ENCODE measurements around the gene ST14. TPM values are rescaled to one million over a fixed set of nuclear protein-coding genes. Genes with fewer than 3 reads are reported as not detected.

Gene ST14
- polyA plus RNA-seq, 1 of the 3 experiments (the other 2 are of a cell fraction) = not detected

DNA sequence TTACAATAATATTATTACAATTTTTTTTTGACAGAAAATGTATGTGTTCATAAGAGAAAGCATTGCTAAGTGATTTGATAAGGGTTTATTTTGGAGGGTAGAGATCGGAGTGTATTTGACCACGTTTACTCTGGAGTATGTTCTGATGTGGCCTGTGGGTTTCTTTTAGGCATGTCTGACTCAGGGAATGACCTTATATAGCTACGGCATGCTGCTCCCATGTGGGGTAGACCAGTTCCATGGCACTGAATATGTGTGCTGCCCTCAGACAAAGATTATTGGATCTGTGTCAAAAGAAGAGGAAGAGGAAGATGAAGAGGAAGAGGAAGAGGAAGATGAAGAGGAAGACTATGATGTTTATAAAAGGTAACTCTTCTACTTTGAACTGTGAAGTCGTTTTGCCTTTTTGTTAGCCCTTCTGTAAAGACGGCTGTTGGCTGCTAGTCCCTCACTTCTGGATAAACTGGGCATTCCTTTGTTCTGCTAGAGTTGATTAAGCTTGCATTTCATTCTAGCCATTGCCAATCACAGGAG, 38.1 kb upstream of the ST14 start:
- CTCF ChIA-PET = interaction anchor here (3.4 kb wide), 1 partner anchor 11 kb away, joined by 21 read pairs; no protein-coding TSS in a partner anchor
- Histone ChIP-seq H3K4me3 (ENCODE audit: low read depth in 2 of 2, low read length in 1 of 2) (no peak overlapping the region), H3K9me3 (no peaks in the 10 kb centered on the region), H3K27me3 (ENCODE audit: insufficient read depth) (no peaks in the 10 kb centered on the region), H4K20me1 (ENCODE audit: insufficient read depth) (peaks cover 86% of the 10 kb centered on the region), H3K27ac (ENCODE audit: low read depth in 2 of 2, low read length in 1 of 2) (no peak overlapping the region), H3K9me2 (no peaks in the 10 kb centered on the region), H3K9ac (no peak overlapping the region), H3K4me2 (no peak overlapping the region), H3K4me1 (ENCODE audit: control insufficient read depth in 1 of 2, insufficient read depth in 2 of 2, low read depth in 1 of 2, low read length in 1 of 2) (peaks cover 0 to under 1% of the 10 kb centered on the region in 2 experiments; a peak in 1 of 4 replicates), H3K36me3 (replicated peaks in 1 of 2; ENCODE audit: control insufficient read depth in 1 of 2, insufficient read depth in 2 of 2, low read length in 1 of 2) (peaks cover 46 to 51% of the 10 kb centered on the region in 2 experiments), H3F3A (replicated peaks; ENCODE audit: insufficient read depth) (peaks cover 10% of the 10 kb centered on the region), H2AFZ (ENCODE audit: low read depth) (no peak overlapping the region), H3K79me2 (ENCODE audit: insufficient read depth) (peaks cover 72% of the 10 kb centered on the region)
- 94% methylated on average over 5 of the region's 5 CpGs for WGBS (ENCODE audit: low lambda C conversion rate)
- no peak for DNase-seq
- no peak for TF ChIP-seq TCF12 (IDR thresholded peaks at IDR 0.05)
- TF ChIP-seq, protein P1, sequence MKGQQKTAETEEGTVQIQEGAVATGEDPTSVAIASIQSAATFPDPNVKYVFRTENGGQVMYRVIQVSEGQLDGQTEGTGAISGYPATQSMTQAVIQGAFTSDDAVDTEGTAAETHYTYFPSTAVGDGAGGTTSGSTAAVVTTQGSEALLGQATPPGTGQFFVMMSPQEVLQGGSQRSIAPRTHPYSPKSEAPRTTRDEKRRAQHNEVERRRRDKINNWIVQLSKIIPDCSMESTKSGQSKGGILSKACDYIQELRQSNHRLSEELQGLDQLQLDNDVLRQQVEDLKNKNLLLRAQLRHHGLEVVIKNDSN (IDR thresholded peaks at IDR 0.05; ENCODE audit: borderline replicate concordance, low read depth) = no peak
- no peak for TF ChIP-seq MXI1 (IDR thresholded peaks at IDR 0.05; ENCODE audit: low read depth, low read length)
- TF ChIP-seq JUND (IDR thresholded peaks at IDR 0.05) = no peak
- no peak for TF ChIP-seq YY1 (IDR thresholded peaks at IDR 0.05; ENCODE audit: low read depth)
- no peak for TF ChIP-seq CHD2 (IDR thresholded peaks at IDR 0.05; ENCODE audit: low read length, partially characterized antibody)
- TF ChIP-seq MEF2A (IDR thresholded peaks at IDR 0.05; ENCODE audit: borderline replicate concordance, low read depth) = no peak
- TF ChIP-seq FOXJ3 (CRISPR knock-in tag; IDR thresholded peaks at IDR 0.05) = no peak
- TF ChIP-seq, protein P2, sequence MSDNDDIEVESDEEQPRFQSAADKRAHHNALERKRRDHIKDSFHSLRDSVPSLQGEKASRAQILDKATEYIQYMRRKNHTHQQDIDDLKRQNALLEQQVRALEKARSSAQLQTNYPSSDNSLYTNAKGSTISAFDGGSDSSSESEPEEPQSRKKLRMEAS (IDR thresholded peaks at IDR 0.05; ENCODE audit: low read depth) = no peak
- POLR2A ChIA-PET = no interaction called here

DNA sequence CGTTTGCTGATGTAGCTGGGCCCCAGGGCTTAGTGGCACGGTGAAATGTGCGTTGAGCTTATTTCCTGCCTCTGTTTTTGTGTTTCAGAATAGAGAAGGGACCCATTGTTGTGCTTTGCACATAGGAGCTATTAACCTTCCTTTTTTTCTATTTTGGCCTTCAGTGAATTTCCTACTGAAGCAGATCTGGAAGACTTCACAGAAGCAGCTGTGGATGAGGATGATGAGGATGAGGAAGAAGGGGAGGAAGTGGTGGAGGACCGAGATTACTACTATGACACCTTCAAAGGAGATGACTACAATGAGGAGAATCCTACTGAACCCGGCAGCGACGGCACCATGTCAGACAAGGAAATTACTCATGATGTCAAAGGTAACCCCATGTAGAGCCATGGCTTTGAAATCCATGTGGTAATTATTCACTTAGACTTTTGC, 37.4 kb upstream of the ST14 start:
- no peak overlapping the region for H3K4me2 ChIP-seq
- POLR2A ChIA-PET = interaction anchor here (0.6 kb wide), 1 partner anchor 108 kb away, joined by 4 read pairs; no protein-coding TSS in a partner anchor
- peaks cover 88% of the 10 kb centered on the region for H4K20me1 ChIP-seq (ENCODE audit: insufficient read depth)

More for the DNA sequence above, 37.4 kb upstream of the ST14 start:
- no peak overlapping the region for H3K4me3 ChIP-seq (ENCODE audit: low read depth in 2 of 2, low read length in 1 of 2)
- H3K4me1 ChIP-seq (ENCODE audit: control insufficient read depth in 1 of 2, insufficient read depth in 2 of 2, low read depth in 1 of 2, low read length in 1 of 2) = peaks cover 0 to 2% of the 10 kb centered on the region in 2 experiments; a peak in 1 of 4 replicates
- no peak overlapping the region for H2AFZ ChIP-seq (ENCODE audit: low read depth)
- TF ChIP-seq JUND (IDR thresholded peaks at IDR 0.05) = no peak
- TF ChIP-seq FOXJ3 (CRISPR knock-in tag; IDR thresholded peaks at IDR 0.05) = no peak
- no peak for TF ChIP-seq RXRA (IDR thresholded peaks at IDR 0.05; ENCODE audit: borderline replicate concordance, low read depth)
- TF ChIP-seq GATA2 (CRISPR knock-in tag; IDR thresholded peaks at IDR 0.05) = no peak
- TF ChIP-seq YY1 (IDR thresholded peaks at IDR 0.05; ENCODE audit: low read depth) = no peak
- no peak for TF ChIP-seq CHD2 (IDR thresholded peaks at IDR 0.05; ENCODE audit: low read length, partially characterized antibody)
- TF ChIP-seq, protein P3, sequence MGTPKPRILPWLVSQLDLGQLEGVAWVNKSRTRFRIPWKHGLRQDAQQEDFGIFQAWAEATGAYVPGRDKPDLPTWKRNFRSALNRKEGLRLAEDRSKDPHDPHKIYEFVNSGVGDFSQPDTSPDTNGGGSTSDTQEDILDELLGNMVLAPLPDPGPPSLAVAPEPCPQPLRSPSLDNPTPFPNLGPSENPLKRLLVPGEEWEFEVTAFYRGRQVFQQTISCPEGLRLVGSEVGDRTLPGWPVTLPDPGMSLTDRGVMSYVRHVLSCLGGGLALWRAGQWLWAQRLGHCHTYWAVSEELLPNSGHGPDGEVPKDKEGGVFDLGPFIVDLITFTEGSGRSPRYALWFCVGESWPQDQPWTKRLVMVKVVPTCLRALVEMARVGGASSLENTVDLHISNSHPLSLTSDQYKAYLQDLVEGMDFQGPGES (IDR thresholded peaks at IDR 0.05; ENCODE audit: low read depth, low read length) = no peak
- TF ChIP-seq POLR2AphosphoS5 (IDR thresholded peaks at IDR 0.05; ENCODE audit: low read depth, low read length) = no peak
- TF ChIP-seq TEAD4 (IDR thresholded peaks at IDR 0.05; ENCODE audit: borderline replicate concordance, insufficient read depth) = no peak
- TF ChIP-seq MXI1 (IDR thresholded peaks at IDR 0.05; ENCODE audit: low read depth, low read length) = no peak
- no peak for TF ChIP-seq TAF1 (IDR thresholded peaks at IDR 0.05; ENCODE audit: borderline replicate concordance, low read depth, low read length)
- TF ChIP-seq, protein P4, sequence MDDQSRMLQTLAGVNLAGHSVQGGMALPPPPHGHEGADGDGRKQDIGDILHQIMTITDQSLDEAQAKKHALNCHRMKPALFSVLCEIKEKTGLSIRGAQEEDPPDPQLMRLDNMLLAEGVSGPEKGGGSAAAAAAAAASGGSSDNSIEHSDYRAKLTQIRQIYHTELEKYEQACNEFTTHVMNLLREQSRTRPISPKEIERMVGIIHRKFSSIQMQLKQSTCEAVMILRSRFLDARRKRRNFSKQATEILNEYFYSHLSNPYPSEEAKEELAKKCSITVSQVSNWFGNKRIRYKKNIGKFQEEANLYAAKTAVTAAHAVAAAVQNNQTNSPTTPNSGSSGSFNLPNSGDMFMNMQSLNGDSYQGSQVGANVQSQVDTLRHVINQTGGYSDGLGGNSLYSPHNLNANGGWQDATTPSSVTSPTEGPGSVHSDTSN (IDR thresholded peaks at IDR 0.05) = no peak
- TF ChIP-seq, protein P2 (IDR thresholded peaks at IDR 0.05; ENCODE audit: low read depth) = no peak
- no peak for TF ChIP-seq RAD21 (IDR thresholded peaks at IDR 0.05; ENCODE audit: low read length)
- no peak for TF ChIP-seq EP300 (IDR thresholded peaks at IDR 0.05; ENCODE audit: borderline replicate concordance in 1 of 2, low read depth in 1 of 2, low read length in 1 of 2)
- TF ChIP-seq MEF2A (IDR thresholded peaks at IDR 0.05; ENCODE audit: borderline replicate concordance, low read depth) = no peak
- no peak for TF ChIP-seq NFIC (IDR thresholded peaks at IDR 0.05; ENCODE audit: borderline replicate concordance)
- TF ChIP-seq, protein P1 (IDR thresholded peaks at IDR 0.05; ENCODE audit: borderline replicate concordance, low read depth) = no peak
- DNase-seq = no peak
- H3K36me3 ChIP-seq (replicated peaks in 1 of 2; ENCODE audit: control insufficient read depth in 1 of 2, insufficient read depth in 2 of 2, low read length in 1 of 2) = peaks cover 52 to 57% of the 10 kb centered on the region in 2 experiments
- no peaks in the 10 kb centered on the region for H3K27me3 ChIP-seq (ENCODE audit: insufficient read depth)
- peaks cover 10% of the 10 kb centered on the region for H3F3A ChIP-seq (replicated peaks; ENCODE audit: insufficient read depth)
- 93% methylated on average over 7 of the region's 7 CpGs for WGBS (ENCODE audit: low lambda C conversion rate)
- no peaks in the 10 kb centered on the region for H3K9me2 ChIP-seq
- no peaks in the 10 kb centered on the region for H3K9me3 ChIP-seq
- H3K9ac ChIP-seq = no peak overlapping the region
- no peak overlapping the region for H3K27ac ChIP-seq (ENCODE audit: low read depth in 2 of 2, low read length in 1 of 2)
- H3K79me2 ChIP-seq (ENCODE audit: insufficient read depth) = peaks cover 68% of the 10 kb centered on the region
- CTCF ChIA-PET = interaction anchor here (3.4 kb wide), 1 partner anchor 10 kb away, joined by 21 read pairs; no protein-coding TSS in a partner anchor

Data from SK-N-SH (cell line).